Loucy (cell line): Measurements from ENCODE around the gene WWOX.

Source experiments
- H2AFZ ChIP-seq: fragments of 200-600 bp; sonication (generic); 2 replicates; pipeline ENCODE4 v1.6.0; 2016; ENCODE audit warnings: antibody characterized with exemption, mild to moderate bottlenecking, low read length, moderate library complexity
- H3F3A ChIP-seq: fragments of 200-600 bp; 2 replicates; pipeline ENCODE4 v1.6.0; 2016; ENCODE audit warnings: antibody characterized with exemption, low read depth, mild to moderate bottlenecking
- H3K27me3 ChIP-seq: fragments of 200-600 bp; sonication (generic); 2 replicates; pipeline ENCODE4 v1.6.1; 2014; ENCODE audit warnings: low read length, mild to moderate bottlenecking; ENCODE audit not compliant: insufficient read depth, poor library complexity, severe bottlenecking
- H3K36me3 ChIP-seq: fragments of 200-600 bp; sonication (generic); 2 replicates; pipeline ENCODE4 v1.6.1; 2016; ENCODE audit warnings: low read length; ENCODE audit not compliant: insufficient read depth
- H3K4me1 ChIP-seq: fragments of 200-600 bp; sonication (generic); 2 replicates; pipeline ENCODE4 v1.5.1; 2014; ENCODE audit warnings: low read length, mild to moderate bottlenecking; ENCODE audit not compliant: insufficient read depth, poor library complexity, severe bottlenecking
- H3K4me2 ChIP-seq: fragments of 200-600 bp; sonication (generic); 2 replicates; pipeline ENCODE4 v1.6.0; 2014; ENCODE audit warnings: antibody characterized with exemption, low read length, low read depth, mild to moderate bottlenecking; ENCODE audit not compliant: poor library complexity, severe bottlenecking
- H3K4me3 ChIP-seq: fragments of 200-600 bp; sonication (generic); 2 replicates; pipeline ENCODE4 v1.5.1; 2014; ENCODE audit warnings: low read length, mild to moderate bottlenecking, mixed read lengths; ENCODE audit not compliant: poor library complexity, severe bottlenecking
- H3K79me2 ChIP-seq: fragments of 200-600 bp; sonication (generic); 2 replicates; pipeline ENCODE4 v1.6.1; 2014; ENCODE audit warnings: low read length; ENCODE audit not compliant: insufficient read depth
- H3K9ac ChIP-seq: fragments of 200-600 bp; sonication (generic); 2 replicates; pipeline ENCODE4 v1.6.0; 2014; ENCODE audit warnings: mild to moderate bottlenecking, low read depth, low read length, moderate library complexity; ENCODE audit not compliant: poor library complexity, severe bottlenecking
- H3K9me2 ChIP-seq: fragments of 200-600 bp; sonication (generic); replicated peaks from 2 replicates; pipeline ENCODE4 v1.6.1; 2016; ENCODE audit warnings: low read depth, low read length, mixed read lengths
- H3K9me3 ChIP-seq: fragments of 200-600 bp; sonication (generic); 2 replicates; pipeline ENCODE4 v1.6.1; 2014; ENCODE audit warnings: mild to moderate bottlenecking, antibody characterized with exemption, low read length, low read depth; ENCODE audit not compliant: insufficient read depth
- H4K20me1 ChIP-seq: fragments of 200-600 bp; sonication (generic); 2 replicates; pipeline ENCODE4 v1.6.0; 2014; ENCODE audit warnings: antibody characterized with exemption, low read length, mild to moderate bottlenecking; ENCODE audit not compliant: insufficient read depth, poor library complexity, severe bottlenecking
- CTCF ChIP-seq: fragments of 200-600 bp; sonication (generic); conservative IDR thresholded peaks from 2 replicates; pipeline ENCODE4 v1.5.1; 2014; ENCODE audit warnings: mild to moderate bottlenecking, antibody characterized with exemption, low read length
- EZH2phosphoT487 ChIP-seq: fragments of 200-600 bp; IDR thresholded peaks from 2 replicates; pipeline ENCODE4 v1.6.1; 2018; ENCODE audit warnings: antibody characterized with exemption, mild to moderate bottlenecking, moderate library complexity, borderline replicate concordance

Gene WWOX

DNA sequence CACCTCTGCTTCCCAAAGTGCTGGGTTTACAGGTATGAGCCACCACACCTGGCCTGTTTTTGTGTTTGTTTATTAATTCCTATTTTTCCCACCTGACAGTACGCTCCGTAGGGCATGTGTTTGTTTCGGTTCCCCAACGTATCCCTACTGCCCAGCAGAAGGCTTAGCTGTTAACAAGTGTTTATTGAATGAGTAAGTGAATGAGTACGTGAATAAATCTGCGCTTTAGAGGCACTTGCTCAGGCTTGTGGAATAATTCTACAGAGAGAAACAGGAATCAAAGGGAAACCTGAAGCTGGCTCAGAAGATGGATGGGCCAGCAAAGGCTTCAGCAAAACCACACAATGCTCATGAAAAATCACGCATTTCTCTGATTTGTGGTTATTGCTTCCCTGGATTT, 853.2 kb downstream of the WWOX start:
- H3K36me3 ChIP-seq: no peaks in the 10 kb centered on the region
- no peak overlapping the region for H3K4me3 ChIP-seq
- H3F3A ChIP-seq: no peaks in the 10 kb centered on the region
- no peaks in the 10 kb centered on the region for H3K9me2 ChIP-seq
- no peak overlapping the region for H3K9ac ChIP-seq
- H2AFZ ChIP-seq: no peak overlapping the region
- no peaks in the 10 kb centered on the region for H3K9me3 ChIP-seq
- H3K79me2 ChIP-seq: no peaks in the 10 kb centered on the region
- H4K20me1 ChIP-seq: no peaks in the 10 kb centered on the region
- H3K4me1 ChIP-seq: peaks cover 8% of the 10 kb centered on the region
- no peaks in the 10 kb centered on the region for H3K27me3 ChIP-seq
- no peak for TF ChIP-seq EZH2phosphoT487
- TF ChIP-seq CTCF: no peak
- H3K4me2 ChIP-seq: no peak overlapping the region

GRCh38 chr16:78953526-78953925, 854.1 kb downstream of the WWOX start:
- no peaks in the 10 kb centered on the region for H4K20me1 ChIP-seq
- peaks cover 8% of the 10 kb centered on the region for H3K4me1 ChIP-seq
- H3K27me3 ChIP-seq: no peaks in the 10 kb centered on the region
- no peaks in the 10 kb centered on the region for H3K9me3 ChIP-seq
- H3K79me2 ChIP-seq: no peaks in the 10 kb centered on the region
- H3K9ac ChIP-seq: no peak overlapping the region
- H3K36me3 ChIP-seq: no peaks in the 10 kb centered on the region
- H3K4me3 ChIP-seq: no peak overlapping the region
- H3K4me2 ChIP-seq: no peak overlapping the region
- no peaks in the 10 kb centered on the region for H3F3A ChIP-seq
- no peaks in the 10 kb centered on the region for H3K9me2 ChIP-seq
- no peak overlapping the region for H2AFZ ChIP-seq
- TF ChIP-seq CTCF (no peak), EZH2phosphoT487 (no peak)

- Histone ChIP-seq H3K9ac (no peak overlapping the region), H2AFZ (no peak overlapping the region), H3K36me3 (no peaks in the 10 kb centered on the region), H3K4me2 (no peak overlapping the region), H3K4me3 (no peak overlapping the region), H3K4me1 (peaks cover 8% of the 10 kb centered on the region), H3K9me3 (no peaks in the 10 kb centered on the region), H3F3A (no peaks in the 10 kb centered on the region), H3K9me2 (no peaks in the 10 kb centered on the region), H4K20me1 (no peaks in the 10 kb centered on the region), H3K79me2 (no peaks in the 10 kb centered on the region), H3K27me3 (no peaks in the 10 kb centered on the region)
- TF ChIP-seq CTCF (no peak), EZH2phosphoT487 (no peak)
Observed at GRCh38 chr16:78955206-78955605, 855.8 kb downstream of the WWOX start.
